PC-9 (cell line): ENCODE measurements around the gene PKNOX2.

Source experiments
- EZH2 ChIP-seq: fragments of 200-600 bp; sonication (generic); IDR thresholded peaks from 2 replicates; pipeline ENCODE4 v1.8.0; 2017; ENCODE audit warnings: antibody characterized with exemption, low read depth
- TF ChIP-seq, protein P1 (sequence below): fragments of 200-600 bp; sonication (generic); conservative IDR thresholded peaks from 2 replicates; pipeline ENCODE4 v1.6.1; 2017; ENCODE audit warnings: mixed run types, antibody characterized with exemption, mild to moderate bottlenecking, moderate library complexity

DNA sequence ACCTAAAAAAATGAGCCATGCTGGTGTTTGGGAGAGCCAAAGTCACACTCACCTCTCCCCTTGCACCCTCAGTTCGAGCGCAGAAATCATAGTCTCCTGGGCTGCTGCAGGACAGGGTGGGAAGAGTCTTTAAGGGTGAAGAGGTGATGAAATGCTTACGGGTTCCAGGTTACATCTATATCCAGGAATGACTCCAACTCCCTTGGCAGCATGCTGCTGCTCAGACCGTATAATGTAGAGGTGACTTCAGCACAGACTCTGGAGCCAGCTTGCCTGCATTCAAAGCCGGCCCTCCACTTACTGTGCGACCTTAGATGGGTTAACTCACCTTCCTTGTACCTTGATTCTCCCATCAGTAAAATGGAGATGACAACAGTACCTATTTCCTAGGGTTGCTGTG lies 17.3 kb upstream of the PKNOX2 start:
- TF ChIP-seq, protein P1, sequence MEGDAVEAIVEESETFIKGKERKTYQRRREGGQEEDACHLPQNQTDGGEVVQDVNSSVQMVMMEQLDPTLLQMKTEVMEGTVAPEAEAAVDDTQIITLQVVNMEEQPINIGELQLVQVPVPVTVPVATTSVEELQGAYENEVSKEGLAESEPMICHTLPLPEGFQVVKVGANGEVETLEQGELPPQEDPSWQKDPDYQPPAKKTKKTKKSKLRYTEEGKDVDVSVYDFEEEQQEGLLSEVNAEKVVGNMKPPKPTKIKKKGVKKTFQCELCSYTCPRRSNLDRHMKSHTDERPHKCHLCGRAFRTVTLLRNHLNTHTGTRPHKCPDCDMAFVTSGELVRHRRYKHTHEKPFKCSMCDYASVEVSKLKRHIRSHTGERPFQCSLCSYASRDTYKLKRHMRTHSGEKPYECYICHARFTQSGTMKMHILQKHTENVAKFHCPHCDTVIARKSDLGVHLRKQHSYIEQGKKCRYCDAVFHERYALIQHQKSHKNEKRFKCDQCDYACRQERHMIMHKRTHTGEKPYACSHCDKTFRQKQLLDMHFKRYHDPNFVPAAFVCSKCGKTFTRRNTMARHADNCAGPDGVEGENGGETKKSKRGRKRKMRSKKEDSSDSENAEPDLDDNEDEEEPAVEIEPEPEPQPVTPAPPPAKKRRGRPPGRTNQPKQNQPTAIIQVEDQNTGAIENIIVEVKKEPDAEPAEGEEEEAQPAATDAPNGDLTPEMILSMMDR, result no peak
- TF ChIP-seq EZH2, result no peak
